PC-3 (cell line): ENCODE measurements around the gene UBFD1. TPM values are rescaled to one million over a fixed set of nuclear protein-coding genes. Genes with fewer than 3 reads are reported as not detected.

ENCODE experiments used
- ATAC-seq: fragments of 200-7000 bp; cut with Tn5 transposase; 2 replicates; pipeline ENCODE4 v1.9.1; 2020; ENCODE audit warnings: mild to moderate bottlenecking, moderate library complexity
- BruUV-seq: library from RNA; stranded (reverse); fragments of 400-500 nt; replicated peaks from 2 replicates; lab custom pipeline; 2021; lab: Mats Ljungman, UMichigan
- CTCF ChIA-PET: fragments of 300-600 bp; sonication (Branson Sonifier 250); formaldehyde crosslinking; loops from one replicate; lab custom pipeline; 2022; ENCODE audit warnings: antibody characterized with exemption; lab: Charles Lee
- POLR2A ChIA-PET: fragments of 300-600 bp; sonication (Branson Sonifier 250); formaldehyde crosslinking; loops from one replicate; lab custom pipeline; 2022; ENCODE audit warnings: antibody characterized with exemption; ENCODE audit not compliant: unreplicated experiment; lab: Charles Lee
- DNase-seq: peaks from one replicate; pipeline ENCODE4 v3.0.0-alpha.2; 2015
- H2AFZ ChIP-seq: fragments of 300-600 bp; sonication (generic); 2 replicates; pipeline ENCODE4 v1.6.0; 2016; ENCODE audit warnings: antibody characterized with exemption, low read length
- H3F3A ChIP-seq: fragments of 300-600 bp; sonication (generic); one replicate; pipeline ENCODE4 v1.6.0; 2017; ENCODE audit warnings: antibody characterized with exemption, low read length, control low read depth, mild to moderate bottlenecking; ENCODE audit not compliant: unreplicated experiment
- H3K27ac ChIP-seq: fragments of 300-600 bp; sonication (generic); 2 replicates; pipeline ENCODE4 v1.5.1; 2016; ENCODE audit warnings: mild to moderate bottlenecking, low read length
- H3K27me3 ChIP-seq: fragments of 300-600 bp; sonication (generic); 2 replicates; pipeline ENCODE4 v1.6.1; 2016; ENCODE audit warnings: low read length, mixed read lengths
- H3K36me3 ChIP-seq: fragments of 300-600 bp; sonication (generic); 2 replicates; pipeline ENCODE4 v1.6.1; 2016; ENCODE audit warnings: low read depth, mixed run types, low read length, mixed read lengths
- H3K4me1 ChIP-seq: fragments of 300-600 bp; sonication (generic); 2 replicates; pipeline ENCODE4 v1.5.1; 2016; ENCODE audit warnings: low read length; ENCODE audit not compliant: insufficient read depth
- H3K4me2 ChIP-seq: fragments of 300-600 bp; sonication (generic); 2 replicates; pipeline ENCODE4 v1.6.0; 2016; ENCODE audit warnings: low read length
- H3K4me3 ChIP-seq: fragments of 300-600 bp; sonication (generic); 2 replicates; pipeline ENCODE4 v1.5.1; 2016; ENCODE audit warnings: mild to moderate bottlenecking, low read length, mixed read lengths
- H3K79me2 ChIP-seq: fragments of 300-600 bp; sonication (generic); 2 replicates; pipeline ENCODE4 v1.6.1; 2017; ENCODE audit warnings: low read length, mixed read lengths
- H3K9ac ChIP-seq: fragments of 300-600 bp; sonication (generic); 2 replicates; pipeline ENCODE4 v1.6.0; 2016; ENCODE audit warnings: mild to moderate bottlenecking, low read length
- H3K9me2 ChIP-seq: fragments of 300-600 bp; sonication (generic); replicated peaks from 2 replicates; pipeline ENCODE4 v1.6.1; 2016; ENCODE audit warnings: mixed run types, low read length, mixed read lengths
- H3K9me3 ChIP-seq: fragments of 300-600 bp; sonication (generic); 2 replicates; pipeline ENCODE4 v1.6.1; 2016; ENCODE audit warnings: low read length, mixed read lengths
- H4K20me1 ChIP-seq: fragments of 300-600 bp; sonication (generic); 2 replicates; pipeline ENCODE4 v1.6.1; 2016; ENCODE audit warnings: low read length, mixed read lengths
- CTCF ChIP-seq: fragments of 300-600 bp; sonication (generic); conservative IDR thresholded peaks from 2 replicates; pipeline ENCODE4 v1.5.1; 2017; ENCODE audit warnings: antibody characterized with exemption, low read depth, mild to moderate bottlenecking, low read length
- EZH2 ChIP-seq: fragments of 300-600 bp; sonication (generic); IDR thresholded peaks from one replicate; pipeline ENCODE4 v1.6.1; 2017; ENCODE audit warnings: antibody characterized with exemption, mild to moderate bottlenecking, low read length; ENCODE audit not compliant: unreplicated experiment
- EZH2phosphoT487 ChIP-seq: fragments of 300-600 bp; sonication (generic); IDR thresholded peaks from 2 replicates; pipeline ENCODE4 v1.6.1; 2018; ENCODE audit warnings: mild to moderate bottlenecking, antibody characterized with exemption, low read length, borderline replicate concordance
- intact Hi-C: fragments of 100-400 bp; cut with micrococcal nuclease; formaldehyde crosslinking; loops from 2 replicates; pipeline ENCODE4 v1.9.0; 2023
- total RNA-seq: library from RNA; depleted of rRNA; stranded (reverse); fragments of >200 nt; gene quantifications from 2 replicates; pipeline ENCODE4 v1.2.3, GENCODE V29; 2014; rRNA removed

UBFD1 gene
- total RNA-seq, 1 experiment from 2014 or later: 69.7 TPM

DNA sequence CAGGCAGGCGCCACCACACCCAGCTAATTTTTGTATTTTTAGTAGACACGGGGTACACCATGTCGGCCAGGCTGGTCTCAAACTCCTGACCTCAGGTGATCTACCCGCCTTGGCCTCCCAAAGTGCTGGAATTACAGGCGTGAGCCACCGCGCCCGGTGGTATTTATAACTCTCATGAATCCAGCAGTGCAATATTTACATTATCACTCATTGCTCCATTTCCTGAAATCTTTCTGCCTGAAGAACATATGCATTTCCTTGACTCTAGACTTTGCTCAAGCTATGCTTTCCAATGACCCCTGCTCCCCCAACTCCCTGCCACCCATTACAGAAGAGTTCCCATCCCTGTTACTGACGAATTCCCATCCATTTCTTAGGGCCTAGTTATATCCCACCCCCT lies 58.3 kb downstream of the UBFD1 start:
- Histone ChIP-seq H3K36me3 (no peaks in the 10 kb centered on the region; the same call in 1 of the 2 replicates), H4K20me1 (no peaks in the 10 kb centered on the region), H3K79me2 (no peaks in the 10 kb centered on the region), H3K4me3 (no peak overlapping the region), H3K27me3 (no peaks in the 10 kb centered on the region), H3K27ac (peak overlapping the region; percentile 28; the same call in 1 of the 2 replicates), H3K9ac (no peak overlapping the region), H3K9me2 (no peaks in the 10 kb centered on the region), H3K4me2 (no peak overlapping the region), H3K9me3 (no peaks in the 10 kb centered on the region), H3K4me1 (no peaks in the 10 kb centered on the region; the same call in 1 of the 2 replicates), H3F3A (no peaks in the 10 kb centered on the region), H2AFZ (no peak overlapping the region)
- no TSS peak for BruUV-seq
- POLR2A ChIA-PET: no interaction called here
- TF ChIP-seq CTCF (no peak), EZH2 (no peak), EZH2phosphoT487 (no peak)
- intact Hi-C loops: no loop called here
- ATAC-seq (peak; percentile 67), DNase-seq (peak; percentile 37)
- CTCF ChIA-PET: no interaction called here

Other genes starting within 250 kb of the UBFD1 start
- 8.6 and 13.5 TPM in 2 replicates for gene COG7, start 104.5 kb upstream of the UBFD1 start, total RNA-seq
- 26.5 and 29.0 TPM in 2 replicates for gene GGA2, start 47.2 kb upstream of the UBFD1 start, total RNA-seq
- 23.7 and 31.6 TPM in 2 replicates for gene EARS2, start 377 bp upstream of the UBFD1 start, total RNA-seq
- 158 and 228 TPM in 2 replicates for gene NDUFAB1, start 38.6 kb downstream of the UBFD1 start, total RNA-seq
- gene PALB2, start 83.6 kb downstream of the UBFD1 start, total RNA-seq: 4.9 and 7.0 TPM in 2 replicates
- 19.7 and 29.1 TPM in 2 replicates for gene DCTN5, start 83.7 kb downstream of the UBFD1 start, total RNA-seq
- gene PLK1, start 121.2 kb downstream of the UBFD1 start, total RNA-seq: 58.6 and 67.8 TPM in 2 replicates
- gene ERN2, start 155.5 kb downstream of the UBFD1 start, total RNA-seq: not detected in 2 replicates
- not detected in 2 replicates for gene CHP2, start 197.3 kb downstream of the UBFD1 start, total RNA-seq